B cell (primary cell): ENCODE results near the gene DNM2. TPM values are rescaled to one million over a fixed set of nuclear protein-coding genes. Genes with fewer than 3 reads are reported as not detected.

Experiments
- ATAC-seq: fragments of 200-7000 bp; cut with Tn5 transposase; one replicate; pipeline ENCODE4 v1.10.0; 2021; ENCODE audit warnings: low read depth, mild to moderate bottlenecking, moderate number of reproducible peaks, moderate library complexity
- CTCF ChIA-PET: fragments of 350-600 bp; sonication (Branson Sonifier 250); formaldehyde crosslinking; loops from one replicate; lab custom pipeline; 2021; ENCODE audit warnings: antibody characterized with exemption, inconsistent platforms; lab: Charles Lee
- POLR2A ChIA-PET: fragments of 350-600 bp; sonication (Branson Sonifier 250); formaldehyde crosslinking; loops from one replicate; lab custom pipeline; 2021; ENCODE audit warnings: antibody characterized with exemption; lab: Charles Lee
- DNase-seq: peaks from one replicate; pipeline ENCODE4 v3.0.0; 2013
- H2AFZ ChIP-seq: 2 replicates; pipeline ENCODE4 v1.6.1; 2012; ENCODE audit warnings: mild to moderate bottlenecking, low read depth, low read length; ENCODE audit not compliant: insufficient read depth, poor library complexity, severe bottlenecking
- H3K27ac ChIP-seq, 2 donors: 1 replicate in 1 of 2; 2 replicates in 1 of 2; pipeline ENCODE4 v1.5.1; 2012 to 2013; ENCODE audit warnings: low read length in 2 of 2, mild to moderate bottlenecking in 2 of 2, moderate library complexity in 1 of 2
- H3K27me3 ChIP-seq, 4 experiments: fragments of 200-600 bp in 1 of 4; sonication (generic) in 1 of 4; replicated peaks in 1 of 4; 1 replicate in 2 of 4; 2 replicates in 2 of 4; pipeline versions ENCODE4 v1.6.1 to v1.7.0; 2013 to 2016; ENCODE audit warnings: low read length in 3 of 4, mild to moderate bottlenecking in 2 of 4, mixed read lengths in 1 of 4, moderate library complexity in 1 of 4; ENCODE audit not compliant: insufficient read depth in 4 of 4, control insufficient read depth in 3 of 4; ENCODE audit errors: control extremely low read depth in 1 of 4
- H3K36me3 ChIP-seq, 2 experiments: replicated peaks in 1 of 2; 1 replicate in 1 of 2; 2 replicates in 1 of 2; pipeline versions ENCODE4 v1.6.1 to v1.7.1; 2013; ENCODE audit warnings: low read length in 1 of 2; ENCODE audit not compliant: insufficient read depth in 2 of 2, control insufficient read depth in 1 of 2; ENCODE audit errors: control extremely low read depth in 1 of 2, extremely low read depth in 1 of 2
- H3K4me1 ChIP-seq, 2 donors: fragments of 200-600 bp in 1 of 2; sonication (generic) in 1 of 2; 1 replicate in 1 of 2; 2 replicates in 1 of 2; pipeline versions ENCODE4 v1.5.1 to v1.6.1; 2013 to 2017; ENCODE audit warnings: low read length in 2 of 2; ENCODE audit not compliant: control insufficient read depth in 2 of 2, insufficient read depth in 2 of 2
- H3K4me2 ChIP-seq: replicated peaks from 2 replicates; pipeline ENCODE3; 2012; ENCODE audit warnings: mild to moderate bottlenecking, low read depth, low read length; ENCODE audit not compliant: poor library complexity, severe bottlenecking
- H3K4me3 ChIP-seq, 5 experiments: fragments of 200-600 bp in 1 of 5; sonication (generic) in 1 of 5; 1 replicate in 3 of 5; 2 replicates in 2 of 5; pipeline versions ENCODE4 v1.5.1 to v1.7.0; 2011 to 2016; ENCODE audit warnings: low read length in 4 of 5, mild to moderate bottlenecking in 4 of 5, low read depth in 2 of 5, control low read depth in 1 of 5, moderate library complexity in 1 of 5; ENCODE audit not compliant: insufficient read depth in 1 of 5; ENCODE audit errors: control extremely low read depth in 1 of 5, extremely low read depth in 1 of 5
- H3K79me2 ChIP-seq: fragments of 200-600 bp; sonication (generic); one replicate; pipeline ENCODE4 v1.6.0; 2016; ENCODE audit warnings: low read length; ENCODE audit not compliant: control insufficient read depth, insufficient read depth
- H3K9ac ChIP-seq: fragments of 200-600 bp; sonication (generic); 2 replicates; pipeline ENCODE4 v1.6.1; 2017; ENCODE audit warnings: mild to moderate bottlenecking, low read length, moderate library complexity
- H3K9me3 ChIP-seq, 3 donors: one replicate each; pipeline versions ENCODE4 v1.6.1 to v1.7.1; 2013; ENCODE audit warnings: low read length in 2 of 3; ENCODE audit not compliant: control insufficient read depth in 2 of 3, insufficient read depth in 1 of 3; ENCODE audit errors: control extremely low read depth in 1 of 3
- H4K20me1 ChIP-seq: 2 replicates; pipeline ENCODE4 v1.6.0; 2012; ENCODE audit warnings: mild to moderate bottlenecking, low read length; ENCODE audit not compliant: insufficient read depth, control insufficient read depth, poor library complexity, severe bottlenecking
- H3K27ac Mint-ChIP-seq: one replicate; pipeline ENCODE4 v1.8.0; 2021; ENCODE audit warnings: mixed read lengths
- H3K27me3 Mint-ChIP-seq: one replicate; pipeline ENCODE4 v1.8.0; 2021; ENCODE audit warnings: mixed read lengths
- H3K4me1 Mint-ChIP-seq: one replicate; pipeline ENCODE4 v1.8.0; 2021; ENCODE audit warnings: mixed read lengths
- H3K4me3 Mint-ChIP-seq: one replicate; pipeline ENCODE4 v1.8.0; 2021; ENCODE audit warnings: mixed read lengths
- H3K9me3 Mint-ChIP-seq: one replicate; pipeline ENCODE4 v1.8.0; 2022; ENCODE audit warnings: mixed read lengths; ENCODE audit not compliant: insufficient read depth
- EZH2 ChIP-seq: IDR thresholded peaks from 2 replicates; pipeline ENCODE4 v1.6.1; 2012; ENCODE audit warnings: borderline replicate concordance, low read depth, mild to moderate bottlenecking, moderate library complexity, low read length; ENCODE audit not compliant: insufficient read depth, poor library complexity, severe bottlenecking
- WGBS: methylation state at CpG from one replicate; pipeline ENCODE4 v1.1.5; 2013; ENCODE audit warnings: missing lambda C conversion rate; ENCODE audit not compliant: insufficient coverage; 5-methylcytosine and 5-hydroxymethylcytosine counted together
- intact Hi-C: fragments of 100-400 bp; cut with micrococcal nuclease; formaldehyde crosslinking; loops from one replicate; pipeline ENCODE4 v1.10.0; 2022
- polyA plus RNA-seq: library from polyadenylated mRNA; depleted of rRNA; stranded (reverse); fragments of >200 nt; gene quantifications from 2 replicates; pipeline ENCODE4 v1.2.3, GENCODE V29; 2012
- total RNA-seq, 2 donors: library from RNA; stranded (reverse); fragments of 120-200 nt in 1 of 2; gene quantifications; 1 replicate in 1 of 2; 2 replicates in 1 of 2; pipeline versions ENCODE4 v1.2.3 to v1.2.4, GENCODE V29; 2013 to 2022
- TF ChIP-seq, protein P1 (sequence below): fragments of 200-600 bp; IDR thresholded peaks from one replicate; pipeline ENCODE4 v1.8.0; 2022; ENCODE audit warnings: antibody characterized with exemption, mild to moderate bottlenecking

The DNM2 gene
- total and polyA plus RNA-seq, 2 donors (not counting 1 experiment from before 2014, with no cell fraction given), result 163 to 353 TPM

- H3K9ac ChIP-seq, result no peak overlapping the region
- WGBS, result 100% methylated on average over 1 of the region's 5 CpGs
- H3K4me1 Mint-ChIP-seq, result peaks cover 53% of the 10 kb centered on the region
Measured at GRCh38 chr19:10735741-10736140, 17.9 kb downstream of the DNM2 start.

GRCh38 chr19:10736189-10736588, 18.3 kb downstream of the DNM2 start:
- peaks cover 48% of the 10 kb centered on the region for H4K20me1 ChIP-seq
- WGBS, result 89% methylated on average over 4 of the region's 6 CpGs
- TF ChIP-seq, protein P1, sequence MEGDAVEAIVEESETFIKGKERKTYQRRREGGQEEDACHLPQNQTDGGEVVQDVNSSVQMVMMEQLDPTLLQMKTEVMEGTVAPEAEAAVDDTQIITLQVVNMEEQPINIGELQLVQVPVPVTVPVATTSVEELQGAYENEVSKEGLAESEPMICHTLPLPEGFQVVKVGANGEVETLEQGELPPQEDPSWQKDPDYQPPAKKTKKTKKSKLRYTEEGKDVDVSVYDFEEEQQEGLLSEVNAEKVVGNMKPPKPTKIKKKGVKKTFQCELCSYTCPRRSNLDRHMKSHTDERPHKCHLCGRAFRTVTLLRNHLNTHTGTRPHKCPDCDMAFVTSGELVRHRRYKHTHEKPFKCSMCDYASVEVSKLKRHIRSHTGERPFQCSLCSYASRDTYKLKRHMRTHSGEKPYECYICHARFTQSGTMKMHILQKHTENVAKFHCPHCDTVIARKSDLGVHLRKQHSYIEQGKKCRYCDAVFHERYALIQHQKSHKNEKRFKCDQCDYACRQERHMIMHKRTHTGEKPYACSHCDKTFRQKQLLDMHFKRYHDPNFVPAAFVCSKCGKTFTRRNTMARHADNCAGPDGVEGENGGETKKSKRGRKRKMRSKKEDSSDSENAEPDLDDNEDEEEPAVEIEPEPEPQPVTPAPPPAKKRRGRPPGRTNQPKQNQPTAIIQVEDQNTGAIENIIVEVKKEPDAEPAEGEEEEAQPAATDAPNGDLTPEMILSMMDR, result no peak
- no peak for TF ChIP-seq EZH2
- peaks cover 2 to 10% of the 10 kb centered on the region in 2 experiments for H3K36me3 ChIP-seq
- H3K27me3 Mint-ChIP-seq, result no peaks in the 10 kb centered on the region
- ChIA-PET CTCF (interaction anchor here (0.8 to 1.0 kb wide), 2 partner anchors 18 kb away, joined by 3 read pairs; partner anchors contain the start of gene DNM2), POLR2A (interaction anchor here (0.7 kb wide), 1 partner anchor 131 kb away, joined by 5 read pairs; no protein-coding TSS in a partner anchor)
- H2AFZ ChIP-seq, result no peak overlapping the region
- H3K27ac ChIP-seq, result peak overlapping the region in 1 of 2 donors; percentile 83
- intact Hi-C loops, result no loop called here
- H3K27me3 ChIP-seq, result no peaks in the 10 kb centered on the region
- H3K79me2 ChIP-seq, result peaks cover 96% of the 10 kb centered on the region
- H3K4me3 ChIP-seq, result no peak overlapping the region
- no peak overlapping the region for H3K9ac ChIP-seq
- H3K4me1 Mint-ChIP-seq, result peaks cover 53% of the 10 kb centered on the region
- H3K4me1 ChIP-seq, result peaks cover 47 to 79% of the 10 kb centered on the region in 2 donors
- H3K4me3 Mint-ChIP-seq, result no peak overlapping the region
- peak overlapping the region; percentile 53 for H3K27ac Mint-ChIP-seq
- DNase-seq, result no peak
- no peak for ATAC-seq
- H3K9me3 ChIP-seq, result peaks cover 0 to 11% (median 0%) of the 10 kb centered on the region in 3 donors
- H3K9me3 Mint-ChIP-seq, result peaks cover 5% of the 10 kb centered on the region
- no peak overlapping the region for H3K4me2 ChIP-seq

More at GRCh38 chr19:10735741-10736140, 17.9 kb downstream of the DNM2 start:
- peaks cover 2 to 10% of the 10 kb centered on the region in 2 experiments for H3K36me3 ChIP-seq
- no peaks in the 10 kb centered on the region for H3K27me3 Mint-ChIP-seq
- no peak overlapping the region for H2AFZ ChIP-seq
- peaks cover 3% of the 10 kb centered on the region for H3K9me3 Mint-ChIP-seq
- intact Hi-C loops, result no loop called here
- peaks cover 0 to 11% (median 0%) of the 10 kb centered on the region in 3 donors for H3K9me3 ChIP-seq
- peak overlapping the region in 1 of 2 donors; percentile 49 for H3K27ac ChIP-seq
- H3K4me3 ChIP-seq, result no peak overlapping the region
- ATAC-seq (no peak), DNase-seq (no peak)
- H3K4me1 ChIP-seq, result peaks cover 52 to 79% of the 10 kb centered on the region in 2 donors
- POLR2A ChIA-PET, result interaction anchor here (0.7 kb wide), 1 partner anchor 132 kb away, joined by 5 read pairs; no protein-coding TSS in a partner anchor
- CTCF ChIA-PET, result interaction anchor here (0.8 kb wide), 1 partner anchor 18 kb away, joined by 3 read pairs; the partner anchor contains the start of gene DNM2
- H3K27me3 ChIP-seq, result no peaks in the 10 kb centered on the region
- peaks cover 96% of the 10 kb centered on the region for H3K79me2 ChIP-seq
- peaks cover 52% of the 10 kb centered on the region for H4K20me1 ChIP-seq
- no peak overlapping the region for H3K4me2 ChIP-seq
- TF ChIP-seq EZH2, result no peak
- TF ChIP-seq, protein P1, result no peak
- H3K27ac Mint-ChIP-seq, result peak overlapping the region; percentile 6
- H3K4me3 Mint-ChIP-seq, result no peak overlapping the region
